K562 (cell line): ENCODE measurements around the gene TNIK. TPM values are rescaled to one million over a fixed set of nuclear protein-coding genes. Genes with fewer than 3 reads are reported as not detected.

ENCODE experiments used
- ARNT ChIP-seq, 2 experiments: fragments of 450-650 bp; IDR thresholded peaks; 2 replicates each; pipeline ENCODE4 v1.6.1; 2016; ENCODE audit warnings: mild to moderate bottlenecking in 1 of 2
- CCNT2 ChIP-seq: IDR thresholded peaks from 2 replicates; pipeline ENCODE4 v1.6.1; 2011; ENCODE audit warnings: borderline replicate concordance, low read depth, mild to moderate bottlenecking, moderate library complexity, mixed read lengths, low read length; ENCODE audit not compliant: insufficient read length; ENCODE audit errors: extremely low read depth
- CHD1 ChIP-seq: fragments of 200-600 bp; sonication (generic); IDR thresholded peaks from one replicate; pipeline ENCODE4 v1.6.1; 2012; ENCODE audit warnings: mild to moderate bottlenecking, moderate library complexity, low read length, inconsistent platforms
- CTBP1 ChIP-seq: fragments of 450-650 bp; IDR thresholded peaks from 2 replicates; pipeline ENCODE4 v1.6.1; 2016; ENCODE audit warnings: borderline replicate concordance
- DACH1 ChIP-seq: fragments of 450-650 bp; IDR thresholded peaks from 2 replicates; pipeline ENCODE4 v1.6.1; 2018; ENCODE audit not compliant: partially characterized antibody
- EGR1 ChIP-seq: fragments of 450-650 bp; conservative IDR thresholded peaks from 2 replicates; pipeline ENCODE4 v1.6.1; 2017; ENCODE audit warnings: mild to moderate bottlenecking
- EP400 ChIP-seq: fragments of 450-650 bp; IDR thresholded peaks from 2 replicates; pipeline ENCODE4 v1.6.1; 2017; ENCODE audit warnings: antibody characterized with exemption, mild to moderate bottlenecking, moderate library complexity
- ETS2 ChIP-seq: IDR thresholded peaks from 2 replicates; pipeline ENCODE4 v1.6.1; 2016; ENCODE audit warnings: borderline replicate concordance, missing genetic modification characterization, mild to moderate bottlenecking, moderate library complexity, missing compliant biosample characterization; ENCODE audit not compliant: poor library complexity, severe bottlenecking
- GABPA ChIP-seq: fragments of 200-800 bp; sonication (Bioruptor generic); conservative IDR thresholded peaks from 2 replicates; pipeline ENCODE4 v1.6.1; 2016; ENCODE audit warnings: low read depth, missing genetic modification characterization, missing compliant biosample characterization
- GATAD2A ChIP-seq: fragments of 450-650 bp; IDR thresholded peaks from 2 replicates; pipeline ENCODE4 v1.6.1; 2017
- LEF1 ChIP-seq: fragments of 450-650 bp; IDR thresholded peaks from 2 replicates; pipeline ENCODE4 v1.6.1; 2016; ENCODE audit warnings: mild to moderate bottlenecking
- MAZ ChIP-seq, 2 experiments: fragments of 450-650 bp in 1 of 2; sonication (generic) in 1 of 2; formaldehyde crosslinking; IDR thresholded peaks in 1 of 2; conservative IDR thresholded peaks in 1 of 2; 2 replicates each; pipeline versions ENCODE4 v1.4.0 to v1.5.0; 2020; ENCODE audit warnings: mild to moderate bottlenecking in 1 of 2, missing genetic modification reagents in 1 of 2
- PHTF2 ChIP-seq: fragments of 250-450 bp; sonication (Bioruptor Pico); IDR thresholded peaks from 2 replicates; pipeline ENCODE4 v1.5.0; 2021; ENCODE audit warnings: mild to moderate bottlenecking
- POLR2AphosphoS5 ChIP-seq: IDR thresholded peaks from 2 replicates; pipeline ENCODE4 v1.6.1; 2011; ENCODE audit warnings: mild to moderate bottlenecking, low read depth, low read length, moderate library complexity; ENCODE audit not compliant: control insufficient read depth, insufficient read depth
- RFX1 ChIP-seq: fragments of 450-650 bp; IDR thresholded peaks from 2 replicates; pipeline ENCODE4 v1.6.1; 2016; ENCODE audit warnings: mild to moderate bottlenecking, moderate library complexity
- SMAD4 ChIP-seq: fragments of 250-450 bp; sonication (Bioruptor Pico); conservative IDR thresholded peaks from 2 replicates; pipeline ENCODE4 v1.8.0; 2021; ENCODE audit warnings: inconsistent platforms, mild to moderate bottlenecking, moderate library complexity
- SMARCB1 ChIP-seq: IDR thresholded peaks from 2 replicates; pipeline ENCODE4 v1.6.1; 2011; ENCODE audit warnings: improper control_type of control experiment, low read depth; ENCODE audit not compliant: insufficient read length
- TBP ChIP-seq: optimal IDR thresholded peaks from 2 replicates; pipeline ENCODE3; 2011; ENCODE audit warnings: low read depth, low read length, improper control_type of control experiment
- THRB ChIP-seq: fragments of 450-650 bp; formaldehyde crosslinking; conservative IDR thresholded peaks from 2 replicates; pipeline ENCODE4 v1.4.0; 2022; ENCODE audit warnings: mild to moderate bottlenecking, missing genetic modification characterization
- VEZF1 ChIP-seq: fragments of 200-800 bp; sonication (Bioruptor generic); IDR thresholded peaks from 2 replicates; pipeline ENCODE4 v1.6.1; 2017; ENCODE audit warnings: missing genetic modification characterization, missing compliant biosample characterization
- ZBTB9 ChIP-seq: fragments of 450-650 bp; formaldehyde crosslinking; IDR thresholded peaks from 2 replicates; pipeline ENCODE4 v1.4.0; 2020; ENCODE audit warnings: mild to moderate bottlenecking, moderate library complexity
- ZNF431 ChIP-seq: sonication (generic); formaldehyde crosslinking; IDR thresholded peaks from 2 replicates; pipeline ENCODE4 v1.8.0; 2022; ENCODE audit warnings: mild to moderate bottlenecking, missing genetic modification reagents
- ZNF436 ChIP-seq: fragments of 250-450, 450-650 bp; sonication (Bioruptor Pico); formaldehyde crosslinking; IDR thresholded peaks from 2 replicates; pipeline ENCODE4 v1.7.0; 2020; ENCODE audit warnings: mild to moderate bottlenecking
- ZNF57 ChIP-seq: fragments of 450-650 bp; formaldehyde crosslinking; IDR thresholded peaks from 2 replicates; pipeline ENCODE4 v1.4.0; 2020; ENCODE audit warnings: mild to moderate bottlenecking, moderate library complexity
- polyA plus RNA-seq, 8 experiments: library from polyadenylated mRNA; depleted of rRNA in 4 of 8; stranded (reverse) in 5 of 8; unstranded in 3 of 8; fragments of >200 nt; fragmentation: Nextera tagmentation in 2 of 8; fragmentation: Illumina TruSeq in 1 of 8; extraction: Ambion mirVana in 2 of 8; extraction: Trizol in 1 of 8; gene quantifications; 2 replicates each; pipeline versions ENCODE4 v1.2.1 to v1.2.3, GENCODE V29; 2011 to 2014; ENCODE audit warnings: inconsistent platforms in 1 of 8, missing spikeins in 1 of 8
- total RNA-seq, 7 experiments: library from RNA; depleted of rRNA in 6 of 7; stranded (reverse); fragments of >200 nt in 6 of 7; fragmentation: Illumina TruSeq in 2 of 7; extraction: Trizol in 2 of 7; gene quantifications; 2 replicates each; pipeline versions ENCODE4 v1.2.1 to v1.2.3, GENCODE V29; 2011 to 2021; ENCODE audit warnings: low replicate concordance in 1 of 7

Gene TNIK
- total and polyA plus RNA-seq, 9 of the 15 experiments (the other 6 are each of a cell fraction or from before 2014, with no cell fraction given) = 6.6 to 39.0 (median 24.7) TPM

GRCh38 chr3:171446801-171447578, 13.2 kb downstream of the TNIK start (continued):
- TF ChIP-seq ARNT (IDR thresholded peaks at IDR 0.05) (peak in 1 of 2 experiments; percentile 85; a peak in 2 of 4 replicates), THRB (CRISPR knock-in tag) (0 out of 2 replicates have a peak, but pooled peaks have one; percentile 24), ETS2 (no peak), CHD1 (no peak), GABPA (tag) (peak; percentile 38; the same call in 1 of the 2 replicates), MAZ (CRISPR knock-in tag; conservative IDR thresholded peaks at IDR 0.05 in 1 of 2, IDR thresholded peaks at IDR 0.05 in 1 of 2) (peak; percentile 12 to 47; a peak in 1 of 4 replicates), SMARCB1 (peak; percentile 20), VEZF1 (CRISPR knock-in tag) (peak; percentile 49), SMAD4 (peak; percentile 83), CCNT2 (no peak), EP400 (no peak; the same call in 1 of the 2 replicates), DACH1 (peak; percentile 47), ZBTB9 (CRISPR knock-in tag) (peak; percentile 53; the same call in 1 of the 2 replicates), CTBP1 (no peak), GATAD2A (peak; percentile 68; the same call in 1 of the 2 replicates), ZNF431 (CRISPR knock-in tag) (no peak), TBP (no peak), ZNF436 (CRISPR knock-in tag) (no peak), ZNF57 (CRISPR knock-in tag) (no peak), RFX1 (no peak), EGR1 (peak; percentile 39; the same call in 1 of the 2 replicates), POLR2AphosphoS5 (peak; percentile 48; the same call in 1 of the 2 replicates), LEF1 (peak; percentile 55; the same call in 1 of the 2 replicates), PHTF2 (no peak)
